SH-SY5Y (cell line): Measurements from ENCODE around the gene PBXIP1.

Experiments
- GATA2 ChIP-seq: IDR thresholded peaks from 2 replicates; pipeline ENCODE4 v1.6.1; 2011; ENCODE audit warnings: mild to moderate bottlenecking, low read depth, low read length
- GATA3 ChIP-seq: IDR thresholded peaks from 2 replicates; pipeline ENCODE4 v1.6.1; 2011; ENCODE audit warnings: low read depth, mild to moderate bottlenecking, low read length, moderate library complexity

DNA sequence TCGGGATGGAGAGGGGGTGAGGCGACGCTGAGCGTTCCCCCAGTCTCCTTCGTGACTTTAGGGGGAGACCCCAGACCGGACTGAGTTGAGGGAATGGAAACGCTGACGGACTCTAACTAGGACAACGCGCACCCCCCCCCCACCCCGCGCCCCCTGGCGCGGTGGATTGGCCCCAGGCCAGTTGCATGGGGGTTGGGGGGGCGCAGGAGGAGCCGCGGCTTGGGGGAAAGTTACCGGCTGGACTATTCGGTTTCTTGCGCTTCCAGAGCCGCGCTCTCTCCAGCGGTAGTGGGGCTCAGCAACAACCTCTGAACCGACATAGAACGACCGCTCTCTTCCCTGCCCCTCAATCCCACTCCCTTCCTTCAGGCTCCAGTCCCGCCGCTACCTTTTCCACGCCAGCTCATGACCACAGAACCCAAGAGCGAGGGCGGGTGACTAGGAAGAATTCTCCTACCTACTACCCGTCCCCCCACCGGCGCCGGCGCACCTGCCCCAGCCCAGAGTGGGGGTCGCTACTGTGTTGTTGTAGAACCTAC lies 47.4 kb upstream of the PBXIP1 start:
- TF ChIP-seq GATA3 (no peak), GATA2 (no peak)
